NT2/D1 (cell line): Measurements from ENCODE around the gene PEAK1.

Source experiments
- SUZ12 ChIP-seq: IDR thresholded peaks from 2 replicates; pipeline ENCODE4 v1.6.1; 2011; ENCODE audit not compliant: insufficient read length, insufficient read depth; ENCODE audit errors: extremely low read depth
- YY1 ChIP-seq: IDR thresholded peaks from 2 replicates; pipeline ENCODE4 v1.6.1; 2011; ENCODE audit not compliant: insufficient read length, insufficient read depth
- ZNF274 ChIP-seq: IDR thresholded peaks from 2 replicates; pipeline ENCODE4 v1.6.1; 2011; ENCODE audit warnings: mild to moderate bottlenecking, low read depth, low read length

DNA sequence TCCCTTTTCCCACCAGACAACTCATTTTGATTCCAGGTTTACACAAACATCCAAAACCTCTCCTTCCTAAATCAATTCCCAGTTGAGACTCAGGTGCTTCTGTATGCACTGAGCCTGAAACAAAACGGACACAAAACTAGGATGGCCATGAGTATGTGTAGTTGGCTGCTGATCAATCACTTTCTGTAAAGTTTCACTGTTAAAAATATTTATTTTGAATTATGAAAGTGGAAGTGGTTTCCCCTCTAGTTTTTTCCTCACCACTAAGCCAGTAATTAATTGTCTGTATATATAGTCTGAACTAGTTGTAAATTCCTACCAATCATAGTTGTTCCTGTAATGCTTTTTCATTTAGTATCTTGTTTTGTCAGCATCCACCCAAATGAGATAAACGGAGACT lies 297.3 kb downstream of the PEAK1 start:
- no peak for TF ChIP-seq ZNF274
- no peak for TF ChIP-seq YY1
- TF ChIP-seq SUZ12 = no peak
